AG10803 (cell line): ENCODE results near the gene PSAT1.

Experiments used
- DNase-seq: peaks from one replicate; pipeline ENCODE4 v3.0.0; 2010; ENCODE audit warnings: low read depth
- H3K4me3 ChIP-seq: 2 replicates; pipeline ENCODE4 v1.5.1; 2011; ENCODE audit warnings: mild to moderate bottlenecking, low read length, control low read depth
- TF ChIP-seq, protein P1 (sequence below): conservative IDR thresholded peaks from 2 replicates; pipeline ENCODE4 v1.5.1; 2011; ENCODE audit warnings: mild to moderate bottlenecking, low read length, control low read depth, inconsistent platforms

Gene PSAT1

DNA sequence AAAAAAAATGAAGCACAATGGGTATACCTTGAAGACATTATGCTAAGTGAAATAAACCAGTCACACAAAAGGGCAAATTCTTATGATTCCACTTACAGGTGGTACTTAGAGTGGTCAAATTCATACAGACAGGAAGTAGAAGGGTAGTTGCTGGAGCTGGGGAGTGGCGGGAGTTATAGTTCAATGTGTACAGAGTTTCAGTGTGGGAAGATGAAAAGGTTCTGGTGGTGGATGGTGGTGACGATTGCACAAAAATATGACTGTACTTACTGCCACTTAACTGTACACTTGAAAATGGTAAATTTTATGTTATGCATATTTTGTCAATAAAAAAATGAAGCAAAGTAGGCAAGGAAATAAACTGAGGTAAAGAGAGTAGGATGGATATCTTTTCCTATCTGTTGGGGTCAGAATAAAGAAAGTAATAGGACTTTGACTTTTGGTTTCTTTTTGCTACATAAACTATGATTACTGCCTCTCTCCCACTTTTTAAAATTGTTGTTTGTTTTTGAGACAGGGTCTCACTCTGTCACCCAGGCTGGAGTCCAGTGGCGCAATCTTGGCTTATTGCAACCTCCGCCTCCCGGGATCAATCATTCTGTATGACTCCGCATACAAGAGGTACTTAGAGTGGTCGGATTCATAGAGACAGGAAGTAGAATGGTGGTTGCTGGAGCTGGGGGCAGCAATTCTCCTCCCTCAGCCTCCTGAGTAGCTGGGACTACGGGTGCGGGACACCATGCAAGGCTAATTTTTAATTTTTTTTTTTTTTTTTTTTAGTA, 4.0 kb upstream of the PSAT1 start:
- DNase-seq = no peak
- no peak overlapping the region for H3K4me3 ChIP-seq
- TF ChIP-seq, protein P1, sequence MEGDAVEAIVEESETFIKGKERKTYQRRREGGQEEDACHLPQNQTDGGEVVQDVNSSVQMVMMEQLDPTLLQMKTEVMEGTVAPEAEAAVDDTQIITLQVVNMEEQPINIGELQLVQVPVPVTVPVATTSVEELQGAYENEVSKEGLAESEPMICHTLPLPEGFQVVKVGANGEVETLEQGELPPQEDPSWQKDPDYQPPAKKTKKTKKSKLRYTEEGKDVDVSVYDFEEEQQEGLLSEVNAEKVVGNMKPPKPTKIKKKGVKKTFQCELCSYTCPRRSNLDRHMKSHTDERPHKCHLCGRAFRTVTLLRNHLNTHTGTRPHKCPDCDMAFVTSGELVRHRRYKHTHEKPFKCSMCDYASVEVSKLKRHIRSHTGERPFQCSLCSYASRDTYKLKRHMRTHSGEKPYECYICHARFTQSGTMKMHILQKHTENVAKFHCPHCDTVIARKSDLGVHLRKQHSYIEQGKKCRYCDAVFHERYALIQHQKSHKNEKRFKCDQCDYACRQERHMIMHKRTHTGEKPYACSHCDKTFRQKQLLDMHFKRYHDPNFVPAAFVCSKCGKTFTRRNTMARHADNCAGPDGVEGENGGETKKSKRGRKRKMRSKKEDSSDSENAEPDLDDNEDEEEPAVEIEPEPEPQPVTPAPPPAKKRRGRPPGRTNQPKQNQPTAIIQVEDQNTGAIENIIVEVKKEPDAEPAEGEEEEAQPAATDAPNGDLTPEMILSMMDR = no peak

DNA sequence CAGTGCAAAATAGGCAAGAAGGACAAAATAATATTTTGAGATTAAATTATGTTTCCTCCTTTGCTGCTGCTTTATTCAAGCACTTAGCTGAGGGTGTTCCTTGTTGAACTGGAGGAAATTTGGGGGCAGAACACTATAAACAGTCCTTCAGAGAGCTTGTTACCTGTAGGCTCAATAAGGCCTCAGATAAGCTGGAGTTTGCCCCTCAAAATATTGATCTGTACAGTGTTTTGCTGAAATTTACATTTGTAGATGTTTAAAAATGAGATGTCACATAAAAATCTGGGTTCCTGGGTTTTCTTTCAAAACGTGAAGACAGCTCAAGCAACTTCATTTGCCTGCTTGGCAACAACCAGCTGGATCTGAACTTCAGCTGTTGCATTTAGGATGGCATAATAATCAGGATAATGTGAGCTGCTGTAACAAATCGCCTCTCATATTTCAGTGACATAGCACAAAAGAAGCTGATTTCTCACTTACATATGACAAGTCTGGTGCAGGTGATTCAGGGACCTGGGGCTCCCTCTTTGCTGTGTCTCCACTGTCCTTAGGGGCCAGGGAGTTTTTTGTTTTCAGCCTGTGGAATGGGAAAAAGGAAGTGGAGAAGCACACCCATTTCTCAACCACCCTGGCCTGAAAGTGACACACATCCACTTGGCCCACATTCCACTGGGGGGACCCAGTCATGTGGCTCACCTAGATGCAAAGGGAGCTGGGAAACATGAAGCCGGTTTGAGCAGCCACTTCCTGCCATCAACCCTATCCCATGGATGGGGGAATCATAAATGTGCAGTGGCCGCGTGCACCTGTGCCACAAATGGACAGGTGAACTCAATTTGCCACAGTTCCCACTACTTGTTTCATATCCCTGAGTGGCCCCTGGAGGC, 2.4 kb upstream of the PSAT1 start:
- DNase-seq = no peak
- TF ChIP-seq, protein P1 = no peak
- no peak overlapping the region for H3K4me3 ChIP-seq

DNA sequence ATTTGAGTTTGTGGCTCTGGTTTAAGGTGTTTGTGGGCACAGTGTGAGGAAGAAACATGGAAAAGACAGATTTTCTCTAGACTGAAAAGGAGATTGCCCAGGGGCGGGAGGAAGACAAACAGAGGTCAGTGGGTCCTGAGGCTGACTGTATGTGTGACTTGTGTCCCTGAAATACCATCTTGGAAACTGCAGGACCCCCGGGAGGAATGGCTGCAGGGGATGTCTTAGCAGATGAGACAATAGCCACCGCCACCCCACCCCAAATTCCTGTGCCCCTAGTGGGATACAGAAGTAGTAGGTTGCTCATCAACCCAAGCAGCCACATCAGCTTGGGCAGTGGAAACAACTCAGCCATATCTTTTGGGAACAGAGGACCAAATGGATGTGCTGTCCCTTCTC, 1.7 kb upstream of the PSAT1 start:
- TF ChIP-seq, protein P1 = no peak

DNA sequence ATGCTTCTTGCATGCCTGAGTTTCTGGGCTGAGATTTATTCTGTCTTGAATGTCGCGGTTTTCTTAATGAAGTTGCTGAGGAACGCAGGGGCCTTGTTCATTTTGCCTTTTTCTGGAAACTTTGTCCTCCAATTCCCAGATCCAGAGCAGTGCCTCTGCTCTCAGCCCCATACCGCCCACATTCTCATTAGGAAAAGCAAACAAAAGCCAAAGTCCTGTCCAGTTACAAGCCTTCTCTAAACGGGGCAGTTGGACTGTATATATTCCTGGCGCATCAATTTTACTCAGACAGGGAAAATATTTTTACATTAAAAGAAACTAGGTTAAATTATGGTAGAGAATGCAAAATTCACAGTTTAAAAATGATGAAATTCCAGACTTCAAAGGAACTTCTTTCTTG, 1.2 kb upstream of the PSAT1 start:
- H3K4me3 ChIP-seq = no peak overlapping the region; the same call in 1 of the 2 replicates
- no peak for DNase-seq
- TF ChIP-seq, protein P1 = no peak

More for the DNA sequence above, 1.7 kb upstream of the PSAT1 start:
- DNase-seq = no peak
- no peak overlapping the region for H3K4me3 ChIP-seq

DNA sequence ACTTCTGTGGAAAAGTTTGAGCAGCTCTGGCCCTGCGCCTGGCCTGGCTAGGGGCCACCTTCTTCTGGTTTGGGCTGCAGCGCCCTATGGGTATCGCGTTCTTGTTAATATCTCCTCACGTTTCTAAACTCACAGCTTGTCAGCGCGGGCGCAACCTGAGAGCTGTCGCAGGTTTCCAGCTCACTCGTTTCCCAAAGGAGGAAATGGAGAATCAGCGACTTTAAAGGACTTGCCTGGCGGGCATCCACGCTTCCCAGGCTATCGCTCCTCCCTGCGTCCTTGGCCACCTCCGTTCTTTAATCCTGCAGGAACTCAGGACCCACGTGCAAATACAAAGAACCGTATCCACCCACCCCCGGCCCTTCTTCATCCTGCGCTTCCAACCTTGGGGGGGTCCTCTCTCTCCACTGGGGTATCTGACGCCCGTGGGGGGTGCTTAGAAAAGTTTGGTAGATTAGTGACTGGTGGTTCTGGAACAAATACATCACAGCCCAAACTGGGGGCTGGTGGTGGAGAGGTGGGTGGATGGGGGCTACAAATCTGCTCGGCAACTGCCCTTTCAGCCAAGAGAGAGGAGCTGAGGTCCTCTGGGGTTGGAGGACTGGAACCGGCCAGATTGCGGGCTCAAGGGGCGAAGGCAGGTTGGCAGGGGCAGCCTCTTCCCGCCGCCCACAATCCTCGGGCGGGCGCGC, 578 bp upstream of the PSAT1 start:
- H3K4me3 ChIP-seq = peak overlapping the region; percentile 71
- DNase-seq = peak; percentile 57

DNA sequence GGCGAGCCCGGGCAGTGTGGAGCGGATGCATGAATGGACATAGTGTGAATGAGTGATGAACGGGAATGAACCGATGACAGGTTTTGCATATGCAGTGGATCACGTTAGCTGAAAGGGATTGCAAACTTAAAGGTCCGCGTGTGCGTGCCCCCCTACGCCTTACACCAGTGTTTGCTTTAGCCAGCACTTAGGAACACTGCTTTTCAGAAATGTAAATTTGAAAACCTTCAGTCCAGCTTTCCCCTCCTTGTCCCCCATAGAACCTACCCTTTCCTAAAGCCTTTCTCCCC, 692 bp downstream of the PSAT1 start:
- DNase-seq = peak; percentile 17
- peak overlapping the region; percentile 100 for H3K4me3 ChIP-seq
- TF ChIP-seq, protein P1 = no peak

More for the DNA sequence above, 578 bp upstream of the PSAT1 start:
- TF ChIP-seq, protein P1 = no peak
